Measurements from ENCODE around the gene DHX58. TPM values are rescaled to one million over a fixed set of nuclear protein-coding genes. Genes with fewer than 3 reads are reported as not detected.
A peak's percentile ranks its signal among the peaks of the same experiment; 100 is the strongest.

DHX58 gene
- total RNA-seq, 1 donor from 2014 or later = 15.3 TPM

DNA sequence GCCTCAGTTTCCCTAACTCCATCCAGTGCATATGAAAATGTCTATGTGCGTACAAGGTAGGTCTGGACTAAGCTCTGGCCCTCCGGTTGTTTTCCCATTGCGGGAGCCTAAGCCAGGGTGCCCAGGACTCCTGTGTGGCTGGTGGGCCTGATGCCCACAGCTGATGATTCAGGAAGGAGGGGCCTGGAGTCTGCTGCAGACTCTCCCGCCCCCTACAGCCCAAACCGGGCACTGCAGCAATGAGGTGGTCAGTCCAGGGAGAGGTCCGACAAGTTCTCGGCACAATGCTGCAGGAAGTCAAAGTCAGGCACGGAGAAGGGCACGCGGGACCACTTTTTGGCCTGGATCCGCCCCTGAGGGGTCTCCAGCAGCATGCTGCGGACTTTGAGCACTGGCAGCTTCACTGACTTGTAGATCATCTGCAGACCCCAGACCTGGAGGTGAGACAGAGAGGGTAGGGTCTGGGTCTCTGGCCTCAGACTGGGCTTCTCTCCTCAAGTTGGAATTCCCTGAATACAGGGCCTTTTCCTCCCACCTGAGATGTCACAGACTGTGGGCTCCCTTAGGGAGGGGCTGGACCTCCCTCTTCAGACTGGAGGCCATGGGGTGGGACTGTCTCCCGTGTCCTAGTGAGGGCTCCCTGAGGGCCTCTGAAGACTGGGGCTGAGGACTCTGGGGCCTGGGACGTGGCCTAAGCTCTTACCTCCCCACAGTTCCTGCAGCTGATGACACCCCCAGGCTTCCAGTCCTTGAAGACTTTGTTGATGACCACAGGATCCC is 10.8 kb downstream of the DHX58 start:
- peak; percentile 46 for DNase-seq (ENCODE audit: low spot score)
- H3K27me3 Mint-ChIP-seq (ENCODE audit: low read depth) = peaks cover 13% of the 10 kb centered on the region
- intact Hi-C loops (cut with micrococcal nuclease) = loop anchor here (1.0 kb wide), 2 partner anchors 34 to 76 kb away; no protein-coding TSS in a partner anchor
- no peaks in the 10 kb centered on the region for H3K4me1 Mint-ChIP-seq (ENCODE audit: low read depth)
- no peak overlapping the region for H3K27ac Mint-ChIP-seq
- no peaks in the 10 kb centered on the region for H3K9me3 Mint-ChIP-seq
- no peak overlapping the region for H3K4me3 Mint-ChIP-seq (ENCODE audit: low read depth)
- H3K36me3 Mint-ChIP-seq (ENCODE audit: low read depth) = peaks cover 18% of the 10 kb centered on the region

DNA sequence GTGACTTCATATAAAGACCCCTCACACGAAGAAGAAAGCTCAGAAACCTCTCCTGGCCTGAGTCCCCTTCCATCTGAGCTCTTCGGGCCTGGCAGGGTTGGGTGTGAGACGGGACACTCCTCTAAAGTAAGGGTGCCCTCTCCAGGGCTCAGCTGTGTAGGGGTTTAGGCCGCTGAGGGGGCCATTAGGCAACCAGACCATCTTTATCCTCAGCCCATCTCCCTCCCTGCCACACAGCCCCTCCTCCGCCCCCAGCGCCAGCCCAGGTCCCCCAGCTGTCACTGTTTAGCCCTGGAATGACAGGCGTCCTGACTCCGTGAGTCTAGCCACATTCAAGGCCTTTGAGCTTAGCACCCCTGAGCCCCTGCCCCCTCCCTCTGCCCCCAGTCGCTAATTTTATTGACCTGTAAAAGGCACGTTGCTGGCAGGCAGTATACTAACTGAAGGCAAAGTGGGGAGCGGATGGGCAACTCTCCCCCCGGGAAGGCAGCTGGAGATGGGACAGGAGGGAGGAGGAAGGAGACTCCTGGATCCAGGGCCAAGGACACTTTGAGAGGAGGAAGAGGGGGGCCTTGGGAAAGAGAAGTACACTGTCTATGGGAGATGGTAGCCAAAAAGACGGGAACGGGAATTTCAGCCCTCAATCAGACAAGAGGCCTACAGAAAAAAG is 13.6 kb downstream of the DHX58 start:
- Mint-ChIP-seq H3K4me1 (ENCODE audit: low read depth) (no peaks in the 10 kb centered on the region), H3K9me3 (no peaks in the 10 kb centered on the region), H3K4me3 (ENCODE audit: low read depth) (no peak overlapping the region), H3K27ac (no peak overlapping the region), H3K36me3 (ENCODE audit: low read depth) (peaks cover 14% of the 10 kb centered on the region), H3K27me3 (ENCODE audit: low read depth) (peaks cover 19% of the 10 kb centered on the region)
- no peak for DNase-seq (ENCODE audit: low spot score)
- intact Hi-C loops (cut with micrococcal nuclease) = no loop called here

DNA sequence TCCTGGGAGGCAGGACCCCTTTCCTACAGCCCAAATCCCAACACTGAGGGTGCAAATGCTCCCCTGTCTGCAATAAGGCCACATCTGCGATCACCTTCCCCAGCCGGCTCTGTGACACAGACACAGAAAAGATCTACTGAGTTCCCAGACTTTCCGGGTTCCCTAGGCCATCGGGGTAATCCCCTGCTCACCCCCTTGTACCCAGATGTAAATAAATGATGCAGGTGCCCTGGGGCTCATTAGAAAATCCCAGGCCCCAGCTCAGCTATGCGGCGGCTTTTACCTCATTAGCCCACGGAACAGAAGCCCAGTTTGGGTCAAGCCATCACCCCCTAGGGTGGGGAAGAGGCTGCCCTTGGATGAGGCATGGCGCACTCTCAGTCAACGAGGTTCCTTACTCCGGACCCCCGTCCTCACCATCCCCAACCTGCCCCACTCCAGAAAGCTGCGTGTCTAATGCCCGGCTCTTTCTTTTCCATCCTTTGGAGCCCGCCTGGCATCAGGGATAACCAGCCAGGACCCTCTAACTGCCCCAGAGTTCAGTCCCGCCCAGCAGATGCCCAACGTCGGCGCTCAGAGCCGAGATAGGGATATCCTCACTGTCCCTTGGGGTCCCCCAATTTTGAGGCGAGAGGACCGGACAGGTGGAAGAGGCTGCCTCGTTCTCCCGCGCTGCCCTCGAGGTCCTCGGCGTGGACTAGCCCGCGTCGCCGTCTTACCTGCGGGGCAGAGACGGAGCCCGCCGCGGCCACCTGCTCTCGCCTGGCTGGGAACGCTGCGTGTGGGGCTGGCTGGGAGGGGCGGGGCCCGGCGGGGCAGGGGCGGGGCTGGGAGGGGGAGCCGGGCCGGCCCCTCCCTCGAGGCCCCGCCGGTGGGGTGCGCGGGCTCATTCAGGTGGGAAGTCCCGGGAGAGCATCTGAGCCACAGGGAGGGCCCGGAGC is 14.6 kb downstream of the DHX58 start, which contains the start of gene ZNF385C:
TSS of gene ZNF385C (minus strand) at position 783 of the 941 bp plus-strand sequence. CDS start 35,417 bp downstream, outside the sequence.
- Mint-ChIP-seq H3K4me1 (ENCODE audit: low read depth) (no peaks in the 10 kb centered on the region), H3K27me3 (ENCODE audit: low read depth) (peaks cover 19% of the 10 kb centered on the region), H3K9me3 (no peaks in the 10 kb centered on the region), H3K4me3 (ENCODE audit: low read depth) (no peak within 1 kb of the TSS), H3K27ac (no peak within 1 kb of the TSS), H3K36me3 (ENCODE audit: low read depth) (peaks cover 8% of the 10 kb centered on the region)
- intact Hi-C loops (cut with micrococcal nuclease) = no loop called here
- no peak for DNase-seq (ENCODE audit: low spot score)

DNA sequence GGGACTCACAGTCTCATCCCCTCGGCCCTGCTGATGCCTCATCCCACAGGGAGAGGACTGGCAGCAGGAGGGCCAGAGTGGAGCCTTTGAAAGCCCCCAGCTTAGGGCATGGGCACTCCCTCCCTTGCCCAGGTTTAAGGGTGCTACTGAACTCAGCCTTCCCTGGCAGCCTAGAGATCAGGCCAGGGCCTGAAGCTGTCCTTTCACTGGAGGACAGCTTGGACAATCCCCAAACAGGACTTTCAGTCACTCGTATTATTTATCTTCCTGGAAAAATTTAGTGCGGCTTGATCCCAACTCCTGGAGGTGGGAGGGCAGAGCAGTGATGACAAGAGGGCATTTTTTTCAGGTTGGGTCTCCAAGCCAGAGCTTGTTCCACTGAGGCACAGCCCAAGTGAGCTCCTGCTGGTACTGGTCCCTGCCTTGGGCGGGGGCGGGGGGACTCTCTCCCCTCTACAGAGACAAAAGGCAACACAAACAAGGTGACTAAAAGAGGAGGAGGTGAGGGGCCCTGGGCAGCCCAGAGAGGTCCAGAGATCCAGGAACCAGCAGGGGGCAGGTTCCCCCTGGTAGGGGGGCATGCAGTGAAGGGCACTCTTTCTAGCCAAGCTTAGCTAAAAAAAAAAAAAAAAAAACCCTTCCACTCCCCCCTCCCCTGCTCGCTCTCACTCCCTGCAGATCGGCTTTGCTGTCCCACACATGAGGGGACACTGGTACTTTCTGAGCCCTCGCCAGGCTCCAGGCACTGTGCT is 16.0 kb downstream of the DHX58 start:
- Mint-ChIP-seq H3K36me3 (ENCODE audit: low read depth) (peaks cover 3% of the 10 kb centered on the region), H3K27me3 (ENCODE audit: low read depth) (peaks cover 20% of the 10 kb centered on the region), H3K4me1 (ENCODE audit: low read depth) (no peaks in the 10 kb centered on the region), H3K27ac (no peak overlapping the region), H3K4me3 (ENCODE audit: low read depth) (no peak overlapping the region), H3K9me3 (no peaks in the 10 kb centered on the region)
- intact Hi-C loops (cut with micrococcal nuclease) = no loop called here
- DNase-seq (ENCODE audit: low spot score) = no peak

DNA sequence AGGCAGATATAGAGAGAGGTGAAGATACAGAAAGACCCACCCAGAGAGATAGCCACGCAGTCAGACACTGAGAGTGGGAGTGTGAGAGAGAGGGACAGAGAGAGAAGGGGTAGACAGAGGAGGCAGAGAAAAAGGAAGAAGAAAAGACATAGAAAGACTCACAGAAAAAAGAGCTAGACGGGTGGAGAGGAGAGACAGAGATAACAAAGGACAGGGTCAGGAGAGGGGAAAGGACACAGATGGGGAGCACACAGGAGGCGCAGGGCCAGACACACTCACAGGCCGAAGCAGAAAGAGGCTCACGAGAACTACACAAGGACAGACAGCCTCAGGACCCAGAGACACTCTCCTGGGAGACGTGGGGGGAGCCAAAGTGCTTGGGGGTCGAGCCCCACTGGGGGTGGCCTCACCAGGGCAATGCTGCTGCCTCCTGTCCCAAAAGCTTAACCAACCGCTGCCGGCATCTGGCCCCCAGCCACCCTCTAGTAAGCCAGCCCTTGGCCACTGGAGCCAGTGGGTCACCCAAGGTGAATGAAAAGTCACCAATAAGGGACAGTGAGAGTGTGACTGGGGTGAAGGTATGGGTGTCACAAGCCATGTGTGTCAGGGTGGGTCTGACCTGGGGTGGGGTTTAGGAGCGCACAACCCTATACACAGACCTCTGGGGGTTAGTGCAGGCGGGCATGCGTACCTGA is 18.0 kb downstream of the DHX58 start:
- intact Hi-C loops (cut with micrococcal nuclease) = no loop called here
- H3K4me3 Mint-ChIP-seq (ENCODE audit: low read depth) = no peak overlapping the region
- H3K9me3 Mint-ChIP-seq = no peaks in the 10 kb centered on the region
- peaks cover 27% of the 10 kb centered on the region for H3K27me3 Mint-ChIP-seq (ENCODE audit: low read depth)
- no peaks in the 10 kb centered on the region for H3K4me1 Mint-ChIP-seq (ENCODE audit: low read depth)
- no peak for DNase-seq (ENCODE audit: low spot score)
- H3K36me3 Mint-ChIP-seq (ENCODE audit: low read depth) = no peaks in the 10 kb centered on the region
- H3K27ac Mint-ChIP-seq = no peak overlapping the region

DNA sequence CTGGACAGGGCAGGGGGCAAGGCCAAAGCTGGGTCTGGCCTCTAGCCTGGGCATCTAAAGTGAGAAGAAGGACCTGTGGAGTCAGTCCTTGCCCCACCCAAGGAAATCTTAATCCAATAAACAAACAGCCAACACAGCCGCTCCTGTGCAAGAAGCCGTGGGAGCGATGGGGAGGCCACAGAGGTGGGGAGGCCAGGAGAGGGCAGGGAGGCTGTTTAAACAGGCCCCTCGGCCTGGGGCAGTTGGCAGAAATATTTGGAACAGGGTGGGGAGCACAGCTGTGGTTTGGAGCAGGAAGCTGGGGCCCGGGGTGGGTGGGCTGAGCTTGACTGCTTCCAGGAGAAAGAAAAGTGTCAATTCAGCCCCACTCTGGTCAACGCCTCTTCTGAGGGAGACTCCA is 19.6 kb downstream of the DHX58 start:
- Mint-ChIP-seq H3K27ac (no peak overlapping the region), H3K36me3 (ENCODE audit: low read depth) (no peaks in the 10 kb centered on the region), H3K4me1 (ENCODE audit: low read depth) (no peaks in the 10 kb centered on the region), H3K9me3 (no peaks in the 10 kb centered on the region), H3K27me3 (ENCODE audit: low read depth) (peaks cover 30% of the 10 kb centered on the region), H3K4me3 (ENCODE audit: low read depth) (no peak overlapping the region)
- DNase-seq (ENCODE audit: low spot score) = no peak
- intact Hi-C loops (cut with micrococcal nuclease) = no loop called here

DNA sequence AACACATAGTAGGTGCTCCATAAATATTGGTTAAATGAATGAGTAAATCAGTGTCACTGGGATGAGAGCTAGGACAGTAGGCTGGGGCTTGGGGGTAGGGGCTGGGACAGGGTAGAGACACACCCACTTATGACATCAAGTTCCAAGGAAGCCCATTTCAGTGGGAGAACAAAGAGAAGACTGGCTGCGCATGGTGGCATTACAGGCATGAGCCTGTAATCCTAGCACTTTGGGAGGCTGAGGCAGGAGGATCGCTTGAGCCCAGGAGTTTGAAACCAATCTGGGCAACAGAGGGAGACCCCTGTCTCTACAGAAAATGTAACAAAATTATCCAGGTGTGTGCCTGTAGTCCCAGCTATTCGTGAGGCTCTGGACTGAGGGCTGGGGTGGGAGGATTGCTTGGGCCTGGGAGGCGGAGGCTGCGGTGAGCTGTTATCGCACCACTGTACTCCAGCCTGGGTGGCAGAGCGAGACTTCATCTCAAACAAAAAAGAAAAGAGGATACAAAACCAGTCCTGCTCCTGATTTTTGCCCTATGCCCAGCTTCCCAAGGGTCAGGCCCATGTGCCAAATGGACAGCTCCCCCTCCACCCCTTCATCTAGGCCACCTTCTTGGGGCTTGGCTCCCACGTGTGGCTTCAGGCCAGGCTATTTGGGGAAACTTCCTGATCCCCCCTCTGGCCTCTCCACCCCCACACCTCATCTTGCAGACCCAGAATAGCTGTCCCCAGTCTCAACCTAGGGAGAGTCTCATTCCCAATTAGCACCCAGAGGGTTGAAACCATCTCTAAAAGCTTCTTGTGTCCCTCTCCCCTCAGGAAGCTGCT is 21.3 kb downstream of the DHX58 start:
- DNase-seq (ENCODE audit: low spot score) = no peak
- H3K36me3 Mint-ChIP-seq (ENCODE audit: low read depth) = no peaks in the 10 kb centered on the region
- H3K27ac Mint-ChIP-seq = no peak overlapping the region
- H3K9me3 Mint-ChIP-seq = no peaks in the 10 kb centered on the region
- H3K4me1 Mint-ChIP-seq (ENCODE audit: low read depth) = no peaks in the 10 kb centered on the region
- H3K4me3 Mint-ChIP-seq (ENCODE audit: low read depth) = no peak overlapping the region
- H3K27me3 Mint-ChIP-seq (ENCODE audit: low read depth) = peaks cover 18% of the 10 kb centered on the region
- intact Hi-C loops (cut with micrococcal nuclease) = no loop called here

DNA sequence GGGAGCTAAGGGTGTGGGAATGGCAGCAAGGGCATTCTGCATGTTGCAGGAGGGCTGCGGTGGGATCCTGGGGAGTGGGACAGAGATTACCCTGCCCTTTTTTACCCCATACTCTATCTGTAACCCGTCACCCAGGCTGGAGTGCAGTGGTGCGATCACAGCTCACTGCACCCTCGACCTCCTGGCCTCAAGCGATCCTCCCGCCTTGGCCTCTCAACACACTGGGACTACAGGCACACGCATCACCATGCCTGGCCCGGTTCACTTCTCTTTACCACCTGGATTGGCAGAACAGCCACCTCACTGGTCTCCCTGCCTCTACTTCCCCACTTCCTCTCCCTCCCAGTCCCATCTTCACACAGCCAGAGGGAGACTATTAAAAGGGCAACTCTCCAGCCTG is 23.8 kb downstream of the DHX58 start:
- no peak overlapping the region for H3K27ac Mint-ChIP-seq
- H3K4me1 Mint-ChIP-seq (ENCODE audit: low read depth) = no peaks in the 10 kb centered on the region

DNA sequence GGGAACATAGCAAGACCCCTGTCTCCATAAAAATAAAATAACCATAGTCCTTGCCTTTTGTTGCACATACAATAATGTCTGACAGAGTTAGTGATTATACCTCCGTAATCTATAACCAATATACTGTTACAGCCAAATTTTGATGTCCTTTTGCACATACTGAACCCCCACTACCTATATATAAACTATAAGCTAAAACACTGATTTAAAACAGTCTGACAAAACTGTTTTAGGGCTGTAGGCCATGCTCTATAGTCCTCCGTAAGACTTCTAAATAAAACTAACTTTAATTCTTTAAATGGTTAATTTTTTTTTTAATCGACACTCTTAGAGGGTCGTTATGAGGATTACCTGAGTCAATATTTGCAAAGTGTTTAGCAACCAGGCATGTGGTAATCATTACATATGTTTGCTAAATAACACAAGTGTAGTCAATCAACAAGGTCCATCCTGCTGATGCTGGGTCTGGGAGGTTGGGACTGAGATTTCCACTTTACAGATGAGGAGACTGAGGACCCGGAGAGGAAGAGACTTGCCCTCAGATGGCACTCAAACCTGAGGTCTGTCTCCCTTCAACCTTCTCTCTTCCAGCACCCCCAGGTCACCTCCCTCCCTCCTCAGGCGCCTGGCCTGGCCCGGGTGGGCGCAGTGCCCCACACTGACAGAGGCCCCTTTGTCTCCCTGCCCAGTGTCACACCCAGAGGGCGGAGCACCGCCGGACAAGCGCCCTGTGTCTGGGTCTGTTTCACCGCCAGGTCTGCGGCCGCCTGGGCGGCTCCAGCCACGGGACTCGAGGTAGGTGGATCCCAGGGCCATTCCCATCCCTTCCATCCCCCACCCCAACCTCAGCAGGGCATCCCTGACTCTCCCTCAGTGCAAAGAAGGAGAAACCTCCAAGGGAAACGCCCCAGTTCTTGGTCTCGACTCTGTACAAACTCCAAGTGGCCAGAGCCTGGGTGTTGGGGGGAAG is 24.5 kb downstream of the DHX58 start:
- intact Hi-C loops (cut with micrococcal nuclease) = no loop called here
- Mint-ChIP-seq H3K36me3 (ENCODE audit: low read depth) (no peaks in the 10 kb centered on the region), H3K4me3 (ENCODE audit: low read depth) (no peak overlapping the region), H3K27me3 (ENCODE audit: low read depth) (peaks cover 16% of the 10 kb centered on the region), H3K9me3 (no peaks in the 10 kb centered on the region), H3K27ac (no peak overlapping the region), H3K4me1 (ENCODE audit: low read depth) (no peaks in the 10 kb centered on the region)
- no peak for DNase-seq (ENCODE audit: low spot score)

More for the DNA sequence above, 23.8 kb downstream of the DHX58 start:
- DNase-seq (ENCODE audit: low spot score) = no peak
- no peaks in the 10 kb centered on the region for H3K36me3 Mint-ChIP-seq (ENCODE audit: low read depth)
- no peaks in the 10 kb centered on the region for H3K9me3 Mint-ChIP-seq
- intact Hi-C loops (cut with micrococcal nuclease) = no loop called here
- peaks cover 16% of the 10 kb centered on the region for H3K27me3 Mint-ChIP-seq (ENCODE audit: low read depth)
- H3K4me3 Mint-ChIP-seq (ENCODE audit: low read depth) = no peak overlapping the region

DNA sequence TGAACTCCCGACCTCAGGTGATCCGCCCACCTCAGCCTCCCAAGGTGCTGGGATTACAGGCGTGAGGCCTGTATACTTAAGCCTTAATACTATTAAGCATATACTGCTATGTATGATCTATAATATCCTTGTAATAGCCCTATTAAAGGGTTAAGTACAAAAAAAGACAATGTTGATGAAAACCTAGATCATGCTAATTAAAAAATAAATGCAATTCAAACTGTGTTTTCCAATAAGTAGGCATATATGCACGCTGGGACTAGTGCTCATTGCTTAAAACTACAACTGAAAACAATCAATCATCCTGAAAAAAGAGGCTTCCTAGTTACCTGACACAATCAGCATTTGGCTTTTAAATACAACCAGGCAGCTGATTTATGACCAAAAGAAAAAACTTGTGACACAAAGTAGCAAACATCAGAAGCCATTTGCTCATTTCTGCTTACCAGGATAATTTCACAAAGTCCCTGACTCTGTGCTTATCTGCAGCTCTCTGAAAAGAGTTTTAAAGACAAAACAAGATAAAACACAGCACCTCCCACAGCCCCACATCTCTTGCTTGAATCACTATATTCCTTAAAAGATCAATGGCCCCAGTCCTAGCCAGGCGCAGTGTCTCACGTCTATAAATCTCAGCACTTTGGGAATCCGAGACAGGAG is 25.3 kb downstream of the DHX58 start:
- no peaks in the 10 kb centered on the region for H3K9me3 Mint-ChIP-seq
- DNase-seq (ENCODE audit: low spot score) = no peak
- intact Hi-C loops (cut with micrococcal nuclease) = no loop called here
- H3K27me3 Mint-ChIP-seq (ENCODE audit: low read depth) = peaks cover 16% of the 10 kb centered on the region
- H3K27ac Mint-ChIP-seq = no peak overlapping the region
- H3K36me3 Mint-ChIP-seq (ENCODE audit: low read depth) = no peaks in the 10 kb centered on the region
- no peaks in the 10 kb centered on the region for H3K4me1 Mint-ChIP-seq (ENCODE audit: low read depth)
- no peak overlapping the region for H3K4me3 Mint-ChIP-seq (ENCODE audit: low read depth)

Measured in activated T-helper 2 cell treated with anti-CD3 and anti-CD28 coated beads, Interferon-gamma antibody, Interleukin-2, Interleukin-4, amounts not matched to agents 10 μg/mL and 5 μg/mL and 100 μg/mL, durations not matched to agents 14 hours and 24 hours and 36 hours (primary cell).